Mesendoderm (in vitro differentiated cells): ENCODE measurements around the gene MAPT.

Source experiments
- DNase-seq: peaks from one replicate; pipeline ENCODE4 v3.0.0; 2013
- H2AK5ac ChIP-seq: 2 replicates; pipeline ENCODE4 v1.6.1; 2013; ENCODE audit warnings: low read length, inconsistent platforms
- H2BK120ac ChIP-seq: 2 replicates; pipeline ENCODE4 v1.6.1; 2013; ENCODE audit warnings: low read depth, mild to moderate bottlenecking, low read length, moderate library complexity, mixed read lengths
- H2BK15ac ChIP-seq: replicated peaks from 2 replicates; pipeline ENCODE4 v1.6.1; 2013; ENCODE audit warnings: low read depth, mild to moderate bottlenecking, moderate library complexity
- H2BK5ac ChIP-seq: 2 replicates; pipeline ENCODE4 v1.6.1; 2013; ENCODE audit warnings: low read length, inconsistent platforms
- H3K18ac ChIP-seq: 2 replicates; pipeline ENCODE4 v1.6.1; 2013; ENCODE audit warnings: mild to moderate bottlenecking, low read length, mixed read lengths
- H3K23ac ChIP-seq: one replicate; pipeline ENCODE4 v1.6.1; 2013; ENCODE audit warnings: low read length
- H3K27ac ChIP-seq: 2 replicates; pipeline ENCODE4 v1.5.1; 2013; ENCODE audit warnings: low read depth, mild to moderate bottlenecking, inconsistent platforms, low read length, moderate library complexity
- H3K27me3 ChIP-seq: 2 replicates; pipeline ENCODE4 v1.6.1; 2013; ENCODE audit warnings: low read length, control low read depth, mild to moderate bottlenecking, inconsistent platforms; ENCODE audit not compliant: insufficient read depth, poor library complexity
- H3K36me3 ChIP-seq: 2 replicates; pipeline ENCODE4 v1.6.1; 2013; ENCODE audit warnings: low read length, inconsistent platforms; ENCODE audit not compliant: control insufficient read depth, insufficient read depth
- H3K4ac ChIP-seq: one replicate; pipeline ENCODE4 v1.6.1; 2013; ENCODE audit warnings: low read depth, mild to moderate bottlenecking, low read length, moderate library complexity
- H3K4me1 ChIP-seq: 2 replicates; pipeline ENCODE4 v1.6.1; 2013; ENCODE audit warnings: low read depth, low read length, inconsistent platforms; ENCODE audit not compliant: control insufficient read depth
- H3K4me2 ChIP-seq: 2 replicates; pipeline ENCODE4 v1.6.1; 2013; ENCODE audit warnings: low read length
- H3K4me3 ChIP-seq: 2 replicates; pipeline ENCODE4 v1.5.1; 2013; ENCODE audit warnings: mild to moderate bottlenecking, low read length
- H3K56ac ChIP-seq: one replicate; pipeline ENCODE4 v1.6.1; 2013; ENCODE audit warnings: low read length
- H3K79me1 ChIP-seq: 2 replicates; pipeline ENCODE4 v1.6.1; 2013; ENCODE audit warnings: low read length, inconsistent platforms
- H3K79me2 ChIP-seq: 2 replicates; pipeline ENCODE4 v1.6.1; 2013; ENCODE audit warnings: mild to moderate bottlenecking, low read length; ENCODE audit not compliant: control insufficient read depth, insufficient read depth
- H3K9ac ChIP-seq: 2 replicates; pipeline ENCODE4 v1.6.1; 2013; ENCODE audit warnings: low read length, inconsistent platforms
- H4K5ac ChIP-seq: one replicate; pipeline ENCODE4 v1.6.1; 2013; ENCODE audit warnings: low read length
- H4K8ac ChIP-seq: one replicate; pipeline ENCODE4 v1.6.1; 2013; ENCODE audit warnings: low read depth, mild to moderate bottlenecking, control low read depth, low read length, moderate library complexity
- WGBS: extraction: QIAGEN DNeasy Blood & Tissue Kit; methylation state at CpG from one replicate; pipeline ENCODE4 v1.1.7; 2013; ENCODE audit warnings: low lambda C conversion rate, missing lambda C conversion rate; ENCODE audit not compliant: insufficient coverage; ENCODE audit errors: extremely low coverage; 5-methylcytosine and 5-hydroxymethylcytosine counted together

The MAPT gene

DNA sequence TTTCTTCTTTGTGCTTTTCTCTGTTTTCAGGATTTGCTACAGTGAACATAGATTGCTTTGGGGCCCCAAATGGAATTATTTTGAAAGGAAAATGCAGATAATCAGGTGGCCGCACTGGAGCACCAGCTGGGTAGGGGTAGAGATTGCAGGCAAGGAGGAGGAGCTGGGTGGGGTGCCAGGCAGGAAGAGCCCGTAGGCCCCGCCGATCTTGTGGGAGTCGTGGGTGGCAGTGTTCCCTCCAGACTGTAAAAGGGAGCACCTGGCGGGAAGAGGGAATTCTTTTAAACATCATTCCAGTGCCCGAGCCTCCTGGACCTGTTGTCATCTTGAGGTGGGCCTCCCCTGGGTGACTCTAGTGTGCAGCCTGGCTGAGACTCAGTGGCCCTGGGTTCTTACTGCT, 105.9 kb downstream of the MAPT start:
- Histone ChIP-seq H3K4me1 (no peaks in the 10 kb centered on the region), H4K5ac (no peak overlapping the region), H3K9ac (no peak overlapping the region), H3K79me1 (no peaks in the 10 kb centered on the region), H3K27ac (no peak overlapping the region), H3K4me3 (no peak overlapping the region), H3K18ac (no peak overlapping the region), H3K4me2 (no peak overlapping the region), H3K56ac (no peak overlapping the region), H4K8ac (no peak overlapping the region), H3K79me2 (no peaks in the 10 kb centered on the region), H3K23ac (no peak overlapping the region), H2BK5ac (no peak overlapping the region), H2AK5ac (no peak overlapping the region), H2BK15ac (no peak overlapping the region), H3K27me3 (no peaks in the 10 kb centered on the region), H3K4ac (no peak overlapping the region), H2BK120ac (no peak overlapping the region), H3K36me3 (no peaks in the 10 kb centered on the region)
- no peak for DNase-seq
- no CpG with 5 or more reads among the region's 7 CpGs for WGBS

DNA sequence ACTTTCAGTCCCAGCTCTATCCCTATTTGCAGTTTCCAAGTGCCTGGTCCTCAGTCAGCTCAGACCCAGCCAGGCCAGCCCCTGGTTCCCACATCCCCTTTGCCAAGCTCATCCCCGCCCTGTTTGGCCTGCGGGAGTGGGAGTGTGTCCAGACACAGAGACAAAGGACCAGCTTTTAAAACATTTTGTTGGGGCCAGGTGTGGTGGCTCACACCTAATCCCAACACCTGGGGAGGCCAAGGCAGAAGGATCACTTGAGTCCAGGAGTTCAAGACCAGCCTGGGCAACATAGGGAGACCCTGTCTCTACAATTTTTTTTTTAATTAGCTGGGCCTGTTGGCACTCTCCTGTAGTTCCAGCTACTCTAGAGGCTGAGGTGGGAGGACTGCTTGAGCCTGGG, 106.4 kb downstream of the MAPT start:
- no peak overlapping the region for H2AK5ac ChIP-seq
- no peak overlapping the region for H2BK5ac ChIP-seq
- DNase-seq, result no peak
- no peak overlapping the region for H3K4me2 ChIP-seq
- no peaks in the 10 kb centered on the region for H3K79me2 ChIP-seq
- H3K4me1 ChIP-seq, result no peaks in the 10 kb centered on the region
- no peak overlapping the region for H4K5ac ChIP-seq
- H3K79me1 ChIP-seq, result no peaks in the 10 kb centered on the region
- H3K18ac ChIP-seq, result no peak overlapping the region
- no peak overlapping the region for H3K27ac ChIP-seq
- H3K4ac ChIP-seq, result no peak overlapping the region
- H3K36me3 ChIP-seq, result no peaks in the 10 kb centered on the region
- no peak overlapping the region for H2BK15ac ChIP-seq
- no CpG with 5 or more reads among the region's 2 CpGs for WGBS
- no peaks in the 10 kb centered on the region for H3K27me3 ChIP-seq
- no peak overlapping the region for H3K56ac ChIP-seq
- no peak overlapping the region for H3K4me3 ChIP-seq
- H4K8ac ChIP-seq, result no peak overlapping the region
- no peak overlapping the region for H3K23ac ChIP-seq
- no peak overlapping the region for H3K9ac ChIP-seq
- no peak overlapping the region for H2BK120ac ChIP-seq

DNA sequence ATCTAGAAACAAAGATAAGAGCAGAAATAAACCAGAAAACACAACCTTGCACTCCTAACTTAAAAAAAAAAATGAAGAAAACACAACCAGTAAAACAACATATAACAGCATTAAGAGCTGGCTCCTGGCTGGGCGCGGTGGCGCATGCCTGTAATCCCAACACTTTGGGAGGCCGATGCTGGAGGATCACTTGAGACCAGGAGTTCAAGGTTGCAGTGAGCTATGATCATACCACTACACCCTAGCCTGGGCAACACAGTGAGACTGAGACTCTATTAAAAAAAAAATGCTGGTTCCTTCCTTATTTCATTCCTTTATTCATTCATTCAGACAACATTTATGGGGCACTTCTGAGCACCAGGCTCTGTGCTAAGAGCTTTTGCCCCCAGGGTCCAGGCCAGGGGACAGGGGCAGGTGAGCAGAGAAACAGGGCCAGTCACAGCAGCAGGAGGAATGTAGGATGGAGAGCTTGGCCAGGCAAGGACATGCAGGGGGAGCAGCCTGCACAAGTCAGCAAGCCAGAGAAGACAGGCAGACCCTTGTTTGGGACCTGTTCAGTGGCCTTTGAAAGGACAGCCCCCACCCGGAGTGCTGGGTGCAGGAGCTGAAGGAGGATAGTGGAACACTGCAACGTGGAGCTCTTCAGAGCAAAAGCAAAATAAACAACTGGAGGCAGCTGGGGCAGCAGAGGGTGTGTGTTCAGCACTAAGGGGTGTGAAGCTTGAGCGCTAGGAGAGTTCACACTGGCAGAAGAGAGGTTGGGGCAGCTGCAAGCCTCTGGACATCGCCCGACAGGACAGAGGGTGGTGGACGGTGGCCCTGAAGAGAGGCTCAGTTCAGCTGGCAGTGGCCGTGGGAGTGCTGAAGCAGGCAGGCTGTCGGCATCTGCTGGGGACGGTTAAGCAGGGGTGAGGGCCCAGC, 107.3 kb downstream of the MAPT start:
- Histone ChIP-seq H3K4me3 (no peak overlapping the region), H3K79me2 (no peaks in the 10 kb centered on the region), H3K9ac (no peak overlapping the region), H4K5ac (no peak overlapping the region), H2AK5ac (no peak overlapping the region), H2BK120ac (no peak overlapping the region), H3K79me1 (no peaks in the 10 kb centered on the region), H4K8ac (no peak overlapping the region), H3K36me3 (no peaks in the 10 kb centered on the region), H3K27ac (no peak overlapping the region), H3K4ac (no peak overlapping the region), H3K56ac (no peak overlapping the region), H3K4me2 (no peak overlapping the region), H2BK15ac (no peak overlapping the region), H3K18ac (no peak overlapping the region), H3K4me1 (no peaks in the 10 kb centered on the region), H3K27me3 (no peaks in the 10 kb centered on the region), H3K23ac (no peak overlapping the region), H2BK5ac (no peak overlapping the region)
- DNase-seq, result no peak
- no CpG with 5 or more reads among the region's 13 CpGs for WGBS

DNA sequence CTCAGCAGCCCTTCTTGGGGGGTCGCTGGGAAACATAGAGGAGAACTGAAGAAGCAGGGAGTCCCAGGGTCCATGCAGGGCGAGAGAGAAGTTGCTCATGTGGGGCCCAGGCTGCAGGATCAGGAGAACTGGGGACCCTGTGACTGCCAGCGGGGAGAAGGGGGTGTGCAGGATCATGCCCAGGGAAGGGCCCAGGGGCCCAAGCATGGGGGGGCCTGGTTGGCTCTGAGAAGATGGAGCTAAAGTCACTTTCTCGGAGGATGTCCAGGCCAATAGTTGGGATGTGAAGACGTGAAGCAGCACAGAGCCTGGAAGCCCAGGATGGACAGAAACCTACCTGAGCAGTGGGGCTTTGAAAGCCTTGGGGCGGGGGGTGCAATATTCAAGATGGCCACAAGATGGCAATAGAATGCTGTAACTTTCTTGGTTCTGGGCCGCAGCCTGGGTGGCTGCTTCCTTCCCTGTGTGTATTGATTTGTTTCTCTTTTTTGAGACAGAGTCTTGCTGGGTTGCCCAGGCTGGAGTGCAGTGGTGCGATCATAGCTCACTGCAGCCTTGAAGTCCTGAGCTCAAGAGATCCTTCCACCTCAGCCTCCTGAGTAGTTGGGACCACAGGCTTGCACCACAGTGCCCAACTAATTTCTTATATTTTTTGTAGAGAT, 108.1 kb downstream of the MAPT start:
- Histone ChIP-seq H3K27me3 (no peaks in the 10 kb centered on the region), H2AK5ac (no peak overlapping the region), H3K9ac (no peak overlapping the region), H3K4ac (no peak overlapping the region), H3K36me3 (no peaks in the 10 kb centered on the region), H2BK5ac (no peak overlapping the region), H2BK120ac (no peak overlapping the region), H3K56ac (no peak overlapping the region), H3K23ac (no peak overlapping the region), H4K8ac (no peak overlapping the region), H3K27ac (no peak overlapping the region), H4K5ac (no peak overlapping the region), H3K4me2 (no peak overlapping the region), H3K18ac (no peak overlapping the region), H2BK15ac (no peak overlapping the region), H3K4me1 (no peaks in the 10 kb centered on the region), H3K79me1 (no peaks in the 10 kb centered on the region), H3K79me2 (no peaks in the 10 kb centered on the region), H3K4me3 (no peak overlapping the region)
- WGBS, result no CpG with 5 or more reads among the region's 8 CpGs
- DNase-seq, result peak; percentile 74

DNA sequence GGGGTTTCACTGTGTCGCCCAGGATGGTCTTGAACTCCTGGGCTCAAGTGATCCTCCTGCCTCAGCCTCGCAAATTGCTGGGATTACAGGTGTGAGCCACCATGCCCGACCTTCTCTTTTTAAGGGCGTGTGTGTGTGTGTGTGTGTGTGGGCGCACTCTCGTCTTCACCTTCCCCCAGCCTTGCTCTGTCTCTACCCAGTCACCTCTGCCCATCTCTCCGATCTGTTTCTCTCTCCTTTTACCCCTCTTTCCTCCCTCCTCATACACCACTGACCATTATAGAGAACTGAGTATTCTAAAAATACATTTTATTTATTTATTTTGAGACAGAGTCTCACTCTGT, 108.6 kb downstream of the MAPT start:
- no CpG with 5 or more reads among the region's 7 CpGs for WGBS
- H3K79me2 ChIP-seq, result no peaks in the 10 kb centered on the region
- no peak for DNase-seq

More for the DNA sequence above, 108.6 kb downstream of the MAPT start:
- H3K4me3 ChIP-seq, result no peak overlapping the region
- no peak overlapping the region for H3K23ac ChIP-seq
- H3K4me2 ChIP-seq, result no peak overlapping the region
- H3K27ac ChIP-seq, result no peak overlapping the region
- no peaks in the 10 kb centered on the region for H3K4me1 ChIP-seq
- H4K8ac ChIP-seq, result no peak overlapping the region
- H4K5ac ChIP-seq, result no peak overlapping the region
- H3K4ac ChIP-seq, result no peak overlapping the region
- no peak overlapping the region for H2BK120ac ChIP-seq
- no peak overlapping the region for H2BK15ac ChIP-seq
- H3K27me3 ChIP-seq, result no peaks in the 10 kb centered on the region
- H3K56ac ChIP-seq, result no peak overlapping the region
- H3K9ac ChIP-seq, result no peak overlapping the region
- no peaks in the 10 kb centered on the region for H3K36me3 ChIP-seq
- no peaks in the 10 kb centered on the region for H3K79me1 ChIP-seq
- no peak overlapping the region for H2AK5ac ChIP-seq
- no peak overlapping the region for H2BK5ac ChIP-seq
- H3K18ac ChIP-seq, result no peak overlapping the region
